Fibroblast of the aortic adventitia (primary cell): ENCODE measurements around the gene EPG5. TPM values are rescaled to one million over a fixed set of nuclear protein-coding genes. Genes with fewer than 3 reads are reported as not detected.

Source experiments
- DNase-seq: peaks from one replicate; pipeline ENCODE4 v3.0.0-alpha.2; 2010; ENCODE audit warnings: low read depth
- H3K4me3 ChIP-seq: 2 replicates; pipeline ENCODE4 v1.5.1; 2011; ENCODE audit warnings: low read depth, mild to moderate bottlenecking, control low read depth, low read length, moderate library complexity
- CTCF ChIP-seq: IDR thresholded peaks from 2 replicates; pipeline ENCODE4 v1.5.1; 2011; ENCODE audit warnings: mild to moderate bottlenecking, low read length, control low read depth, inconsistent platforms; ENCODE audit not compliant: insufficient read depth
- small RNA-seq: library from RNA; depleted of rRNA; stranded (forward); fragments of <200 nt; gene quantifications from one replicate; pipeline ENCODE3, GENCODE V24; 2012
- total RNA-seq: library from RNA; depleted of rRNA; stranded (reverse); fragments of >200 nt; gene quantifications from 2 replicates; pipeline ENCODE4 v1.2.3, GENCODE V29; 2012; ENCODE audit warnings: low replicate concordance

Gene EPG5
- total RNA-seq, 1 donor, result 66.3 TPM

GRCh38 chr18:45801416-45802004, 165.6 kb downstream of the EPG5 start:
- DNase-seq, result no peak
- TF ChIP-seq CTCF, result no peak
- H3K4me3 ChIP-seq, result no peak overlapping the region

Small RNA genes within 50 kb of the gene (small RNA-seq; reads per million reads assigned to genes)
- not detected for gene RN7SKP26

Other genes starting within 250 kb of the EPG5 start
- 5.6 and 254 TPM in 2 replicates for gene SLC14A1, start 243.1 kb downstream of the EPG5 start, total RNA-seq
- 8.4 TPM in 1 of 2 replicates, not detected in the other for gene SIGLEC15, start 141.7 kb downstream of the EPG5 start, total RNA-seq
- gene PSTPIP2, start 104.9 kb upstream of the EPG5 start, total RNA-seq, result 2.0 and 6.4 TPM in 2 replicates
- gene ATP5F1A, start 131.0 kb upstream of the EPG5 start, total RNA-seq, result 609 and 2,625 TPM in 2 replicates
- 22.2 and 54.7 TPM in 2 replicates for gene HAUS1, start 137.1 kb upstream of the EPG5 start, total RNA-seq